Stimulated activated CD8-positive, alpha-beta memory T cell treated with anti-CD3 and anti-CD28 coated beads, Interleukin-12 subunit alpha, Interleukin-12 subunit beta, amount 100 ng/mL, for 1 hour (primary cell): Measurements from ENCODE around the gene UBR4.

Experiments used
- DNase-seq: peaks from one replicate; pipeline ENCODE4 v3.0.0-alpha.2; 2020; ENCODE audit warnings: low read depth

UBR4 gene

GRCh38 chr1:19055701-19056100, 154.4 kb downstream of the UBR4 start:
- DNase-seq = no peak

GRCh38 chr1:19055001-19055400, 155.1 kb downstream of the UBR4 start:
- no peak for DNase-seq

- no peak for DNase-seq
Measured at GRCh38 chr1:19054216-19054615, 155.8 kb downstream of the UBR4 start.

- DNase-seq = no peak
Measured at GRCh38 chr1:19053486-19053885, 156.6 kb downstream of the UBR4 start.

- no peak for DNase-seq
Measured at GRCh38 chr1:19049798-19050197, 160.3 kb downstream of the UBR4 start.

- no peak for DNase-seq
Measured at GRCh38 chr1:19049128-19049768, 160.8 kb downstream of the UBR4 start.

GRCh38 chr1:19046972-19047731, 162.9 kb downstream of the UBR4 start:
- DNase-seq = no peak

- DNase-seq = no peak
Measured at GRCh38 chr1:19045898-19046880, 163.9 kb downstream of the UBR4 start.

- no peak for DNase-seq
Measured at GRCh38 chr1:19044975-19045831, 164.9 kb downstream of the UBR4 start.

- DNase-seq = no peak
Measured at GRCh38 chr1:19044471-19044870, 165.6 kb downstream of the UBR4 start.

GRCh38 chr1:19043579-19044443, 166.3 kb downstream of the UBR4 start:
- no peak for DNase-seq

GRCh38 chr1:19042675-19043578, 167.1 kb downstream of the UBR4 start:
- DNase-seq = no peak

- DNase-seq = no peak
Measured at GRCh38 chr1:19040010-19040680, 169.9 kb downstream of the UBR4 start.

GRCh38 chr1:19038732-19039131, 171.3 kb downstream of the UBR4 start:
- no peak for DNase-seq

GRCh38 chr1:19038096-19038495, 172.0 kb downstream of the UBR4 start:
- no peak for DNase-seq

GRCh38 chr1:19037659-19038058, 172.4 kb downstream of the UBR4 start:
- no peak for DNase-seq

- no peak for DNase-seq
Measured at GRCh38 chr1:19036813-19037605, 173.1 kb downstream of the UBR4 start.
